IMR-90 (cell line): ENCODE measurements around the gene EXD1. TPM values are rescaled to one million over a fixed set of nuclear protein-coding genes. Genes with fewer than 3 reads are reported as not detected.
"Not testable (repeated sequence)": the region's sequence is repeated elsewhere in the genome, so short reads cannot be mapped to it uniquely, and the experiment has no call there.

Experiments
- ATAC-seq: fragments of 200-7000 bp; cut with Tn5 transposase; 2 replicates; pipeline ENCODE4 v1.9.1; 2020; ENCODE audit warnings: low read depth, mild to moderate bottlenecking, moderate library complexity
- BruUV-seq: library from RNA; stranded (reverse); fragments of 400-500 nt; replicated peaks from 2 replicates; lab custom pipeline; 2021; lab: Mats Ljungman, UMichigan
- CTCF ChIA-PET: fragments of 300-600 bp; formaldehyde crosslinking; extraction: SDS; loops from one replicate; lab custom pipeline; 2021; ENCODE audit warnings: antibody characterized with exemption; lab: Yijun Ruan, JAX
- POLR2A ChIA-PET: fragments of 300-600 bp; sonication (Branson Sonifier 250); formaldehyde crosslinking; loops from one replicate; lab custom pipeline; 2022; ENCODE audit warnings: antibody characterized with exemption; ENCODE audit not compliant: unreplicated experiment; lab: Charles Lee
- DNase-seq: peaks from one replicate; pipeline ENCODE4 v3.0.0; 2013
- H2AFZ ChIP-seq: replicated peaks from 2 replicates; pipeline ENCODE3; 2013; ENCODE audit warnings: low read length, mild to moderate bottlenecking; ENCODE audit not compliant: poor library complexity
- H2AK5ac ChIP-seq: 2 replicates; pipeline ENCODE4 v1.6.1; 2013; ENCODE audit warnings: low read depth, low read length, inconsistent platforms
- H2AK9ac ChIP-seq: replicated peaks from 2 replicates; pipeline ENCODE3; 2013; ENCODE audit warnings: mild to moderate bottlenecking, low read depth, low read length, moderate library complexity; ENCODE audit not compliant: poor library complexity
- H2BK120ac ChIP-seq: 2 replicates; pipeline ENCODE4 v1.6.1; 2013; ENCODE audit warnings: low read depth, low read length, inconsistent platforms
- H2BK15ac ChIP-seq: 3 replicates; pipeline ENCODE4 v1.6.1; 2013; ENCODE audit warnings: low read depth, low read length, inconsistent platforms
- H2BK20ac ChIP-seq: 2 replicates; pipeline ENCODE4 v1.6.1; 2013; ENCODE audit warnings: low read depth, mild to moderate bottlenecking, inconsistent platforms, low read length, moderate library complexity
- H2BK5ac ChIP-seq: 2 replicates; pipeline ENCODE4 v1.6.1; 2013; ENCODE audit warnings: mild to moderate bottlenecking, low read depth, low read length, inconsistent platforms; ENCODE audit not compliant: poor library complexity, severe bottlenecking
- H3K14ac ChIP-seq: replicated peaks from 2 replicates; pipeline ENCODE4 v1.6.1; 2013; ENCODE audit warnings: low read depth, low read length, inconsistent platforms
- H3K18ac ChIP-seq: 2 replicates; pipeline ENCODE4 v1.6.1; 2013; ENCODE audit warnings: low read depth, low read length, control low read depth
- H3K23ac ChIP-seq: 2 replicates; pipeline ENCODE4 v1.6.1; 2013; ENCODE audit warnings: low read depth, low read length, inconsistent platforms
- H3K27ac ChIP-seq: 2 replicates; pipeline ENCODE4 v1.5.1; 2013; ENCODE audit warnings: mild to moderate bottlenecking, control low read depth, low read length; ENCODE audit not compliant: insufficient read depth
- H3K27me3 ChIP-seq: 2 replicates; pipeline ENCODE4 v1.6.1; 2013; ENCODE audit warnings: low read length; ENCODE audit not compliant: control insufficient read depth, insufficient read depth
- H3K36me3 ChIP-seq: 2 replicates; pipeline ENCODE4 v1.6.1; 2013; ENCODE audit warnings: low read length, mixed read lengths; ENCODE audit not compliant: control insufficient read depth, insufficient read depth
- H3K4ac ChIP-seq: 2 replicates; pipeline ENCODE4 v1.6.1; 2013; ENCODE audit warnings: low read depth, low read length, inconsistent platforms
- H3K4me1 ChIP-seq: 2 replicates; pipeline ENCODE4 v1.6.1; 2013; ENCODE audit warnings: low read length, mixed read lengths; ENCODE audit not compliant: control insufficient read depth, insufficient read depth
- H3K4me2 ChIP-seq: 2 replicates; pipeline ENCODE4 v1.6.1; 2013; ENCODE audit warnings: low read depth, mild to moderate bottlenecking, control low read depth, low read length, moderate library complexity
- H3K4me3 ChIP-seq: 2 replicates; pipeline ENCODE4 v1.5.1; 2013; ENCODE audit warnings: low read depth, mild to moderate bottlenecking, control low read depth, low read length, moderate library complexity; ENCODE audit not compliant: insufficient read depth
- H3K56ac ChIP-seq: 2 replicates; pipeline ENCODE4 v1.6.1; 2013; ENCODE audit warnings: low read length, inconsistent platforms; ENCODE audit not compliant: insufficient read depth; ENCODE audit errors: extremely low read depth
- H3K79me1 ChIP-seq, 2 experiments: 2 replicates each; pipeline ENCODE4 v1.6.1; 2013; ENCODE audit warnings: low read length in 2 of 2, inconsistent platforms in 1 of 2, low read depth in 1 of 2
- H3K9ac ChIP-seq: 2 replicates; pipeline ENCODE4 v1.6.1; 2013; ENCODE audit warnings: low read depth, low read length, control low read depth
- H3K9me1 ChIP-seq: 2 replicates; pipeline ENCODE4 v1.6.1; 2013; ENCODE audit warnings: low read length, inconsistent platforms; ENCODE audit not compliant: insufficient read depth
- H3K9me3 ChIP-seq: 2 replicates; pipeline ENCODE4 v1.6.1; 2013; ENCODE audit warnings: low read length; ENCODE audit not compliant: control insufficient read depth, insufficient read depth
- H4K20me1 ChIP-seq: 2 replicates; pipeline ENCODE4 v1.6.1; 2013; ENCODE audit warnings: low read length, inconsistent platforms; ENCODE audit not compliant: insufficient read depth
- H4K5ac ChIP-seq: 2 replicates; pipeline ENCODE4 v1.6.1; 2013; ENCODE audit warnings: mild to moderate bottlenecking, low read depth, low read length, control low read depth
- H4K8ac ChIP-seq, 2 experiments: 2 replicates each; pipeline ENCODE4 v1.6.1; 2013; ENCODE audit warnings: low read depth in 2 of 2, low read length in 2 of 2, control low read depth in 1 of 2, inconsistent platforms in 1 of 2
- H4K91ac ChIP-seq: 2 replicates; pipeline ENCODE4 v1.6.1; 2013; ENCODE audit warnings: low read depth, low read length, inconsistent platforms; ENCODE audit not compliant: insufficient read depth
- WGBS, 2 experiments: methylation state at CpG; one replicate each; pipeline versions ENCODE4 v1.1.5 to v1.1.7; 2013; ENCODE audit warnings: missing lambda C conversion rate in 2 of 2; ENCODE audit not compliant: insufficient read length in 1 of 2; ENCODE audit errors: extremely low coverage in 2 of 2; 5-methylcytosine and 5-hydroxymethylcytosine counted together
- dilution Hi-C: fragments of 300-500 bp; cut with HindIII; formaldehyde crosslinking; loops from one replicate; pipeline ENCODE4 v1.14.3; 2018; ENCODE audit warnings: low sequenced_read_pairs; ENCODE audit not compliant: unreplicated experiment
- in situ Hi-C: fragments of 300-500 bp; cut with MboI; formaldehyde crosslinking; loops from 3 replicates; pipeline ENCODE4 v1.14.3; 2019; ENCODE audit warnings: low sequenced_read_pairs, inconsistent platforms, mixed read lengths
- intact Hi-C: fragments of 100-400 bp; cut with micrococcal nuclease; formaldehyde crosslinking; loops from 2 replicates; pipeline ENCODE4 v1.10.0; 2022
- polyA plus RNA-seq, 3 experiments: library from polyadenylated mRNA; depleted of rRNA; stranded (reverse); fragments of >200 nt; gene quantifications; 2 replicates each; pipeline ENCODE4 v1.2.3, GENCODE V29; 2012; ENCODE audit warnings: low replicate concordance in 1 of 3
- total RNA-seq: library from RNA; depleted of rRNA; stranded (reverse); fragments of >200 nt; gene quantifications from 2 replicates; pipeline ENCODE4 v1.2.3, GENCODE V29; 2012

The EXD1 gene
- total and polyA plus RNA-seq, 2 of the 4 experiments (the other 2 are of a cell fraction): not detected

DNA sequence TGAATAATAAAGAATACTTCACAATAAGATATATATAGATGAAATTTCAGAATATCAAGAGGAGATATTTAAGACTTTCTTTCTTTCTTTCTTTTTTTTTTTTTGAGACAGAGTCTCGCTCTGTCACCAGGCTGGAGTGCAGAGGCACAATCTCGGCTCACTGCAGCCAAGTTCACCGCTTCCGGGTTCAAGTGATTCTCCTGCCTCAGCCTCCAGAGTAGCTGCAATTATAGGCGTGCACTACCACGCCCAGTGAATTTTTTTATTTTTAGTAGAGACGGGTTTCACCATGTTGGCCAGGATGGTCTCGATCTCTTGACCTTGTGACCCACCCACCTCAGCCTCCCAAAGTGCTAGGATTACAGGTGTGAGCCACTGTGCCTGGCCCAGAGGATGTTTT is 20.2 kb upstream of the EXD1 start:
- in situ Hi-C loops, H4K5ac ChIP-seq, H3K9me3 ChIP-seq, H4K20me1 ChIP-seq, H2BK15ac ChIP-seq, POLR2A ChIA-PET, H3K18ac ChIP-seq, DNase-seq, H3K4me1 ChIP-seq, ATAC-seq, H3K4me3 ChIP-seq, dilution Hi-C loops, H4K91ac ChIP-seq, CTCF ChIA-PET, H3K56ac ChIP-seq, H3K36me3 ChIP-seq, H2AK5ac ChIP-seq, H4K8ac ChIP-seq, H3K14ac ChIP-seq, H2BK20ac ChIP-seq, intact Hi-C loops, H3K4me2 ChIP-seq, H3K27me3 ChIP-seq, H2BK120ac ChIP-seq, H2BK5ac ChIP-seq, H3K4ac ChIP-seq, H2AK9ac ChIP-seq, H2AFZ ChIP-seq, BruUV-seq, H3K23ac ChIP-seq, H3K27ac ChIP-seq, H3K9ac ChIP-seq: not testable (repeated sequence)
- Histone ChIP-seq H3K79me1 (peaks cover 0 to 38% of the 10 kb centered on the region in 2 experiments; a peak in 3 of 4 replicates), H3K9me1 (peaks cover 11% of the 10 kb centered on the region; the same call in 1 of the 2 replicates)
- WGBS, 2 experiments: 88% methylated on average over 4 of the region's 8 CpGs; no CpG with 5 or more reads in 1 of the 2 experiments
